SK-N-SH (cell line): Measurements from ENCODE around the gene HMGCS1.

Experiments used
- EZH2phosphoT487 ChIP-seq: fragments of 200-600 bp; sonication (generic); IDR thresholded peaks from 2 replicates; pipeline ENCODE4 v1.6.1; 2017; ENCODE audit warnings: low read depth, mixed run types, mild to moderate bottlenecking, antibody characterized with exemption, moderate library complexity, borderline replicate concordance
- GABPA ChIP-seq: IDR thresholded peaks from 2 replicates; pipeline ENCODE4 v1.4.0; 2012; ENCODE audit warnings: low read depth, mild to moderate bottlenecking
- GATA2 ChIP-seq: sonication (generic); formaldehyde crosslinking; IDR thresholded peaks from 2 replicates; pipeline ENCODE4 v1.5.0; 2020; ENCODE audit warnings: mild to moderate bottlenecking, missing genetic modification reagents
- RCOR1 ChIP-seq: fragments of 150-350 bp; IDR thresholded peaks from 2 replicates; pipeline ENCODE4 v1.6.1; 2017; ENCODE audit warnings: antibody characterized with exemption, low read length
- TF ChIP-seq, protein P1 (sequence below): fragments of 200-600 bp; sonication (generic); IDR thresholded peaks from 2 replicates; pipeline ENCODE4 v1.6.1; 2017; ENCODE audit warnings: antibody characterized with exemption, mild to moderate bottlenecking, moderate library complexity
- TF ChIP-seq, protein P2 (sequence below): IDR thresholded peaks from 2 replicates; pipeline ENCODE4 v1.4.0; 2012; ENCODE audit warnings: low read depth, borderline replicate concordance

DNA sequence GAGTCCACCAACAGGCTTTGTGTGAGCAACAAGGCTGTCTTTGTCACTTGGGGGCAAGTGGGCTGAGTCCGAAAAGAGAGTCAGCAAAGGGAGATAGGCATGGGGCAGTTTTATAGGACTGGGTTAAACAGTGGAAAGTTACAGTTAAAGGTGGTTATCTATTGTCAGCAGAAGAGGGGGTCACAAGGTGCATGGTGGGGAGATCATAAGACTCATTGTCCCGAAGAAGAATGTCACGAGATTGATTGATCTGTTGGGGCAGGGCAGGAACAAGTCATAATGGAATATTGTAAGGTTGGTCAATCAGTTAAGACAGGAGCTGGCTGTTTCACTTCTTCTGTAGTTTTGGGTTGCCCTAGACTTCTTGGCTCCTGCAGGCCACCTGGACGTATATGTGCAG is 7.6 kb upstream of the HMGCS1 start:
- TF ChIP-seq RCOR1 (no peak), GABPA (no peak), GATA2 (CRISPR knock-in tag) (no peak), EZH2phosphoT487 (no peak)
- TF ChIP-seq, protein P1, sequence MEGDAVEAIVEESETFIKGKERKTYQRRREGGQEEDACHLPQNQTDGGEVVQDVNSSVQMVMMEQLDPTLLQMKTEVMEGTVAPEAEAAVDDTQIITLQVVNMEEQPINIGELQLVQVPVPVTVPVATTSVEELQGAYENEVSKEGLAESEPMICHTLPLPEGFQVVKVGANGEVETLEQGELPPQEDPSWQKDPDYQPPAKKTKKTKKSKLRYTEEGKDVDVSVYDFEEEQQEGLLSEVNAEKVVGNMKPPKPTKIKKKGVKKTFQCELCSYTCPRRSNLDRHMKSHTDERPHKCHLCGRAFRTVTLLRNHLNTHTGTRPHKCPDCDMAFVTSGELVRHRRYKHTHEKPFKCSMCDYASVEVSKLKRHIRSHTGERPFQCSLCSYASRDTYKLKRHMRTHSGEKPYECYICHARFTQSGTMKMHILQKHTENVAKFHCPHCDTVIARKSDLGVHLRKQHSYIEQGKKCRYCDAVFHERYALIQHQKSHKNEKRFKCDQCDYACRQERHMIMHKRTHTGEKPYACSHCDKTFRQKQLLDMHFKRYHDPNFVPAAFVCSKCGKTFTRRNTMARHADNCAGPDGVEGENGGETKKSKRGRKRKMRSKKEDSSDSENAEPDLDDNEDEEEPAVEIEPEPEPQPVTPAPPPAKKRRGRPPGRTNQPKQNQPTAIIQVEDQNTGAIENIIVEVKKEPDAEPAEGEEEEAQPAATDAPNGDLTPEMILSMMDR, result no peak
- TF ChIP-seq, protein P2, sequence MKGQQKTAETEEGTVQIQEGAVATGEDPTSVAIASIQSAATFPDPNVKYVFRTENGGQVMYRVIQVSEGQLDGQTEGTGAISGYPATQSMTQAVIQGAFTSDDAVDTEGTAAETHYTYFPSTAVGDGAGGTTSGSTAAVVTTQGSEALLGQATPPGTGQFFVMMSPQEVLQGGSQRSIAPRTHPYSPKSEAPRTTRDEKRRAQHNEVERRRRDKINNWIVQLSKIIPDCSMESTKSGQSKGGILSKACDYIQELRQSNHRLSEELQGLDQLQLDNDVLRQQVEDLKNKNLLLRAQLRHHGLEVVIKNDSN, result no peak
